ENCODE measurements around the gene ELP2. TPM values are rescaled to one million over a fixed set of nuclear protein-coding genes. Genes with fewer than 3 reads are reported as not detected.
"Not testable (repeated sequence)": the region's sequence is repeated elsewhere in the genome, so short reads cannot be mapped to it uniquely, and the experiment has no call there.

ELP2 gene
- total RNA-seq, 1 experiment from 2014 or later, result 100 TPM

GRCh38 chr18:36114738-36115137 is 15.0 kb upstream of the ELP2 start:
- intact Hi-C loops (cut with micrococcal nuclease), result no loop called here
- no peaks in the 10 kb centered on the region for H3K4me1 Mint-ChIP-seq (ENCODE audit: insufficient read depth, unreplicated experiment)
- H3K27me3 Mint-ChIP-seq (ENCODE audit: insufficient read depth, unreplicated experiment), result no peaks in the 10 kb centered on the region
- CTCF ChIA-PET, result interaction anchor here (0.6 kb wide), 1 partner anchor 109 kb away, joined by 3 read pairs; no protein-coding TSS in a partner anchor
- no peaks in the 10 kb centered on the region for H3K9me3 Mint-ChIP-seq (ENCODE audit: unreplicated experiment)
- POLR2A ChIA-PET, result interaction anchor here (1.8 kb wide), 1 partner anchor 15 kb away, joined by 4 read pairs; the partner anchor contains the start of genes ELP2 and SLC39A6
- TF ChIP-seq, protein P1, sequence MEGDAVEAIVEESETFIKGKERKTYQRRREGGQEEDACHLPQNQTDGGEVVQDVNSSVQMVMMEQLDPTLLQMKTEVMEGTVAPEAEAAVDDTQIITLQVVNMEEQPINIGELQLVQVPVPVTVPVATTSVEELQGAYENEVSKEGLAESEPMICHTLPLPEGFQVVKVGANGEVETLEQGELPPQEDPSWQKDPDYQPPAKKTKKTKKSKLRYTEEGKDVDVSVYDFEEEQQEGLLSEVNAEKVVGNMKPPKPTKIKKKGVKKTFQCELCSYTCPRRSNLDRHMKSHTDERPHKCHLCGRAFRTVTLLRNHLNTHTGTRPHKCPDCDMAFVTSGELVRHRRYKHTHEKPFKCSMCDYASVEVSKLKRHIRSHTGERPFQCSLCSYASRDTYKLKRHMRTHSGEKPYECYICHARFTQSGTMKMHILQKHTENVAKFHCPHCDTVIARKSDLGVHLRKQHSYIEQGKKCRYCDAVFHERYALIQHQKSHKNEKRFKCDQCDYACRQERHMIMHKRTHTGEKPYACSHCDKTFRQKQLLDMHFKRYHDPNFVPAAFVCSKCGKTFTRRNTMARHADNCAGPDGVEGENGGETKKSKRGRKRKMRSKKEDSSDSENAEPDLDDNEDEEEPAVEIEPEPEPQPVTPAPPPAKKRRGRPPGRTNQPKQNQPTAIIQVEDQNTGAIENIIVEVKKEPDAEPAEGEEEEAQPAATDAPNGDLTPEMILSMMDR (IDR thresholded peaks at IDR 0.05; ENCODE audit: unreplicated experiment), result no peak
- BruUV-seq (replicated peaks), result no TSS peak
- H3K27ac Mint-ChIP-seq (ENCODE audit: low read depth, unreplicated experiment), result no peak overlapping the region
- peaks cover 87% of the 10 kb centered on the region for H3K36me3 Mint-ChIP-seq (ENCODE audit: insufficient read depth, unreplicated experiment)
- H3K4me3 Mint-ChIP-seq (ENCODE audit: unreplicated experiment), result no peak overlapping the region
- DNase-seq (ENCODE audit: unreplicated experiment), result no peak

GRCh38 chr18:36116771-36117170 is 12.9 kb upstream of the ELP2 start:
- intact Hi-C loops (cut with micrococcal nuclease); DNase-seq (ENCODE audit: unreplicated experiment); H3K4me1 Mint-ChIP-seq (ENCODE audit: insufficient read depth, unreplicated experiment); H3K9me3 Mint-ChIP-seq (ENCODE audit: unreplicated experiment); CTCF ChIA-PET; H3K27me3 Mint-ChIP-seq (ENCODE audit: insufficient read depth, unreplicated experiment); H3K27ac Mint-ChIP-seq (ENCODE audit: low read depth, unreplicated experiment); H3K4me3 Mint-ChIP-seq (ENCODE audit: unreplicated experiment); BruUV-seq (replicated peaks): not testable (repeated sequence)
- POLR2A ChIA-PET, result interaction anchor here (0.6 to 3.1 kb wide), 3 partner anchors 8 to 783 kb away, joined by 3 to 21 read pairs (median 5); partner anchors contain the start of genes ELP2 and SLC39A6
- peaks cover 84% of the 10 kb centered on the region for H3K36me3 Mint-ChIP-seq (ENCODE audit: insufficient read depth, unreplicated experiment)

GRCh38 chr18:36120297-36120696 is 9.4 kb upstream of the ELP2 start:
- Mint-ChIP-seq H3K9me3 (ENCODE audit: unreplicated experiment) (no peaks in the 10 kb centered on the region), H3K36me3 (ENCODE audit: insufficient read depth, unreplicated experiment) (peaks cover 83% of the 10 kb centered on the region), H3K27me3 (ENCODE audit: insufficient read depth, unreplicated experiment) (no peaks in the 10 kb centered on the region), H3K4me1 (ENCODE audit: insufficient read depth, unreplicated experiment) (peaks cover 9% of the 10 kb centered on the region), H3K27ac (ENCODE audit: low read depth, unreplicated experiment) (no peak overlapping the region), H3K4me3 (ENCODE audit: unreplicated experiment) (no peak overlapping the region)
- no TSS peak for BruUV-seq (replicated peaks)
- TF ChIP-seq, protein P1 (IDR thresholded peaks at IDR 0.05; ENCODE audit: unreplicated experiment), result no peak
- CTCF ChIA-PET, result interaction anchor here (0.6 to 2.2 kb wide), 5 partner anchors 23 to 684 kb away, joined by 3 to 8 read pairs (median 3); no protein-coding TSS in a partner anchor
- intact Hi-C loops (cut with micrococcal nuclease), result no loop called here
- no peak for DNase-seq (ENCODE audit: unreplicated experiment)
- POLR2A ChIA-PET, result interaction anchor here (0.6 to 2.2 kb wide), 3 partner anchors 8 to 156 kb away, joined by 3 to 16 read pairs (median 3); partner anchors contain the start of gene SLC39A6

GRCh38 chr18:36124841-36125240 is 4.9 kb upstream of the ELP2 start:
- CTCF ChIA-PET, result interaction anchor here (0.6 to 1.0 kb wide), 3 partner anchors 59 to 108 kb away, joined by 3 to 4 read pairs (median 4); no protein-coding TSS in a partner anchor
- TF ChIP-seq, protein P1 (IDR thresholded peaks at IDR 0.05; ENCODE audit: unreplicated experiment), result no peak
- Mint-ChIP-seq H3K4me1 (ENCODE audit: insufficient read depth, unreplicated experiment) (peaks cover 24% of the 10 kb centered on the region), H3K27ac (ENCODE audit: low read depth, unreplicated experiment) (peak overlapping the region; percentile 16), H3K27me3 (ENCODE audit: insufficient read depth, unreplicated experiment) (no peaks in the 10 kb centered on the region), H3K4me3 (ENCODE audit: unreplicated experiment) (no peak overlapping the region), H3K9me3 (ENCODE audit: unreplicated experiment) (no peaks in the 10 kb centered on the region), H3K36me3 (ENCODE audit: insufficient read depth, unreplicated experiment) (peaks cover 64% of the 10 kb centered on the region)
- DNase-seq (ENCODE audit: unreplicated experiment), result peak; percentile 4
- POLR2A ChIA-PET, result interaction anchor here (0.5 to 1.2 kb wide), 7 partner anchors 9 to 1631 kb away, joined by 3 to 6 read pairs (median 3); no protein-coding TSS in a partner anchor
- BruUV-seq (replicated peaks), result no TSS peak
- intact Hi-C loops (cut with micrococcal nuclease), result no loop called here
